PC-3 (cell line): ENCODE results near the gene PMFBP1. TPM values are rescaled to one million over a fixed set of nuclear protein-coding genes. Genes with fewer than 3 reads are reported as not detected.
A peak's percentile ranks its signal among the peaks of the same experiment; 100 is the strongest.

ENCODE experiments used
- ATAC-seq: fragments of 200-7000 bp; cut with Tn5 transposase; 2 replicates; pipeline ENCODE4 v1.9.1; 2020; ENCODE audit warnings: mild to moderate bottlenecking, moderate library complexity
- BruUV-seq: library from RNA; stranded (reverse); fragments of 400-500 nt; replicated peaks from 2 replicates; lab custom pipeline; 2021; lab: Mats Ljungman, UMichigan
- CTCF ChIA-PET: fragments of 300-600 bp; sonication (Branson Sonifier 250); formaldehyde crosslinking; loops from one replicate; lab custom pipeline; 2022; ENCODE audit warnings: antibody characterized with exemption; lab: Charles Lee
- POLR2A ChIA-PET: fragments of 300-600 bp; sonication (Branson Sonifier 250); formaldehyde crosslinking; loops from one replicate; lab custom pipeline; 2022; ENCODE audit warnings: antibody characterized with exemption; ENCODE audit not compliant: unreplicated experiment; lab: Charles Lee
- DNase-seq: peaks from one replicate; pipeline ENCODE4 v3.0.0-alpha.2; 2015
- H2AFZ ChIP-seq: fragments of 300-600 bp; sonication (generic); 2 replicates; pipeline ENCODE4 v1.6.0; 2016; ENCODE audit warnings: antibody characterized with exemption, low read length
- H3F3A ChIP-seq: fragments of 300-600 bp; sonication (generic); one replicate; pipeline ENCODE4 v1.6.0; 2017; ENCODE audit warnings: antibody characterized with exemption, low read length, control low read depth, mild to moderate bottlenecking; ENCODE audit not compliant: unreplicated experiment
- H3K27ac ChIP-seq: fragments of 300-600 bp; sonication (generic); 2 replicates; pipeline ENCODE4 v1.5.1; 2016; ENCODE audit warnings: mild to moderate bottlenecking, low read length
- H3K27me3 ChIP-seq: fragments of 300-600 bp; sonication (generic); 2 replicates; pipeline ENCODE4 v1.6.1; 2016; ENCODE audit warnings: low read length, mixed read lengths
- H3K36me3 ChIP-seq: fragments of 300-600 bp; sonication (generic); 2 replicates; pipeline ENCODE4 v1.6.1; 2016; ENCODE audit warnings: low read depth, mixed run types, low read length, mixed read lengths
- H3K4me1 ChIP-seq: fragments of 300-600 bp; sonication (generic); 2 replicates; pipeline ENCODE4 v1.5.1; 2016; ENCODE audit warnings: low read length; ENCODE audit not compliant: insufficient read depth
- H3K4me2 ChIP-seq: fragments of 300-600 bp; sonication (generic); 2 replicates; pipeline ENCODE4 v1.6.0; 2016; ENCODE audit warnings: low read length
- H3K4me3 ChIP-seq: fragments of 300-600 bp; sonication (generic); 2 replicates; pipeline ENCODE4 v1.5.1; 2016; ENCODE audit warnings: mild to moderate bottlenecking, low read length, mixed read lengths
- H3K79me2 ChIP-seq: fragments of 300-600 bp; sonication (generic); 2 replicates; pipeline ENCODE4 v1.6.1; 2017; ENCODE audit warnings: low read length, mixed read lengths
- H3K9ac ChIP-seq: fragments of 300-600 bp; sonication (generic); 2 replicates; pipeline ENCODE4 v1.6.0; 2016; ENCODE audit warnings: mild to moderate bottlenecking, low read length
- H3K9me2 ChIP-seq: fragments of 300-600 bp; sonication (generic); replicated peaks from 2 replicates; pipeline ENCODE4 v1.6.1; 2016; ENCODE audit warnings: mixed run types, low read length, mixed read lengths
- H3K9me3 ChIP-seq: fragments of 300-600 bp; sonication (generic); 2 replicates; pipeline ENCODE4 v1.6.1; 2016; ENCODE audit warnings: low read length, mixed read lengths
- H4K20me1 ChIP-seq: fragments of 300-600 bp; sonication (generic); 2 replicates; pipeline ENCODE4 v1.6.1; 2016; ENCODE audit warnings: low read length, mixed read lengths
- CTCF ChIP-seq: fragments of 300-600 bp; sonication (generic); conservative IDR thresholded peaks from 2 replicates; pipeline ENCODE4 v1.5.1; 2017; ENCODE audit warnings: antibody characterized with exemption, low read depth, mild to moderate bottlenecking, low read length
- EZH2 ChIP-seq: fragments of 300-600 bp; sonication (generic); IDR thresholded peaks from one replicate; pipeline ENCODE4 v1.6.1; 2017; ENCODE audit warnings: antibody characterized with exemption, mild to moderate bottlenecking, low read length; ENCODE audit not compliant: unreplicated experiment
- EZH2phosphoT487 ChIP-seq: fragments of 300-600 bp; sonication (generic); IDR thresholded peaks from 2 replicates; pipeline ENCODE4 v1.6.1; 2018; ENCODE audit warnings: mild to moderate bottlenecking, antibody characterized with exemption, low read length, borderline replicate concordance
- intact Hi-C: fragments of 100-400 bp; cut with micrococcal nuclease; formaldehyde crosslinking; loops from 2 replicates; pipeline ENCODE4 v1.9.0; 2023
- total RNA-seq: library from RNA; depleted of rRNA; stranded (reverse); fragments of >200 nt; gene quantifications from 2 replicates; pipeline ENCODE4 v1.2.3, GENCODE V29; 2014

The PMFBP1 gene
- total RNA-seq, 1 experiment from 2014 or later: 1.2 TPM

DNA sequence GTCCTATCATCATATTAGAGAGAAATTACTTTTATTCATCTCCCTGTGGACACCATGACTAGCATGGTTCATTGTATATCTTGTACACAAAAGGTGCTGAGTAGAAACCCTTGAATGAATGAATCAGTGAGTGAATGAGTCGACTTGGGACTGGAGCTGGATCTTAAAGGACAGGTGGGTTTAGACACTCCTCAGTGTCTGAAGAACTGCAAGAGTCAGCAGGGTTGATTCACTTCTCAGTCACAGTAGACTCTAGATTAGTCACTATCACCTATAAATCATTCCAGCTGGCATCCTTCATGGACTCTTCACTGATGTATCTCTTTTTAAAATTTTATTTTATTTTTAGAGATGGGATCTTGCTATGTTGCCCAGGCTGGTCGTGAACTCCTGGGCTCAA, 30.1 kb upstream of the PMFBP1 start:
- Histone ChIP-seq H3K27me3 (no peaks in the 10 kb centered on the region), H3K9ac (no peak overlapping the region), H3K9me3 (no peaks in the 10 kb centered on the region), H3K79me2 (no peaks in the 10 kb centered on the region), H2AFZ (no peak overlapping the region), H3K36me3 (no peaks in the 10 kb centered on the region), H3K4me1 (peaks cover 23% of the 10 kb centered on the region), H3K27ac (peak overlapping the region; percentile 90), H4K20me1 (no peaks in the 10 kb centered on the region), H3K4me2 (peak overlapping the region; percentile 76), H3F3A (no peaks in the 10 kb centered on the region), H3K9me2 (no peaks in the 10 kb centered on the region), H3K4me3 (no peak overlapping the region)
- ATAC-seq (peak; percentile 82), DNase-seq (peak; percentile 86)
- intact Hi-C loops: no loop called here
- no TSS peak for BruUV-seq
- no peak for TF ChIP-seq CTCF
- no peak for TF ChIP-seq EZH2
- TF ChIP-seq EZH2phosphoT487: no peak
- CTCF ChIA-PET: no interaction called here
- POLR2A ChIA-PET: no interaction called here

DNA sequence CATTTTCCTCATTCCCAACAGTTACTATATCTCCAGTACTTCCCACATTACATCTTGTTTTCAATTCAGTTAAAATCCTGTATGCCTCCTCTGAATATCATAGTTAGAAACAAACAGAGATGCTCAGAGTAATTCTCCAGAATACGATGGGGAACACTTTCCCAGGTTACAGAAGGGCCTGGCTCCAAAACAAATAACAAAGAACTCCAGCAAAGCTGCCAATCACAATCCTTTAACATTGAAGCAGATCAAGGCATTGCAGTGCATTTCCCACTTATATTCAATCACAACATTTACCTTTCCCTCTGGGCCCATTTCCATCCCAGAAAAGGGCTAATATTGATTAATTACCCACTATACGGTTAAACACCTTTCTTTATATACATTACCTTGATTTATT, 29.4 kb upstream of the PMFBP1 start:
- no TSS peak for BruUV-seq
- no peak for DNase-seq
- Histone ChIP-seq H2AFZ (no peak overlapping the region), H3K4me2 (peak overlapping the region; percentile 26; the same call in 1 of the 2 replicates), H4K20me1 (no peaks in the 10 kb centered on the region), H3K27ac (peak overlapping the region; percentile 90), H3K36me3 (no peaks in the 10 kb centered on the region), H3K9me2 (no peaks in the 10 kb centered on the region), H3F3A (no peaks in the 10 kb centered on the region), H3K9ac (no peak overlapping the region), H3K4me1 (peaks cover 23% of the 10 kb centered on the region), H3K27me3 (no peaks in the 10 kb centered on the region), H3K79me2 (no peaks in the 10 kb centered on the region), H3K9me3 (no peaks in the 10 kb centered on the region), H3K4me3 (no peak overlapping the region)
- CTCF ChIA-PET: no interaction called here
- POLR2A ChIA-PET: no interaction called here
- ATAC-seq: no peak
- no peak for TF ChIP-seq EZH2
- no peak for TF ChIP-seq EZH2phosphoT487
- TF ChIP-seq CTCF: no peak
- intact Hi-C loops: no loop called here

DNA sequence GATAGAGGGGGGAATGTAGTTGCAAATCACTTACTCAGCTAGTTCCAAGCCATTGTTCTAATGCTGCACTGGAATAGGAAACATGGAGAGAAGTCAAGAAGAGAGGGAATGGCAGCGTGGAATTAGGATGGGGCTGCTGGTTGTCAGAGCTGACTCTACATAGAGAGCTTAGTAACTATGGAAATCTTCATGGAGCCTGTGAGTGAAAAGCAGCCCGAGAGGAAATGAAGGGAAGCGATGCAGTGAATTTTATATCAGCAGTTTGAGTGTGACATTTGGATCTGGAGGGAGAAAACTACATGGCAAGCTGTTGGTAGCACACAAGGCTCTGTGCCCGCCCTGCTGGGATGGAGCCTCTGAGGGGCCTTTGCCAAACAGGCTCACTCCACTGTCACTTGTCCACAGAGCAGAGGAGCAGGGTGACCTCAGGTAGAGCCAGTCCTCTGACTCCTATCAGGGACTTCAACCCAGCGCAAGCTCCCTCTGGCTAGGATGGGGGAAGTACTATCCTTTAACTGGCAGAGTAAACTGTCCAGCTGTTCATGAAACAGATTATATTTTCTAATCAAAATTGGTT, 27.9 kb upstream of the PMFBP1 start:
- BruUV-seq: no TSS peak
- ATAC-seq (no peak), DNase-seq (no peak)
- Histone ChIP-seq H3K79me2 (no peaks in the 10 kb centered on the region), H3K4me1 (peaks cover 23% of the 10 kb centered on the region), H2AFZ (no peak overlapping the region), H3K9me3 (no peaks in the 10 kb centered on the region), H3K9me2 (no peaks in the 10 kb centered on the region), H3K4me3 (no peak overlapping the region), H3K27ac (no peak overlapping the region), H3K9ac (no peak overlapping the region), H3K4me2 (no peak overlapping the region), H3F3A (no peaks in the 10 kb centered on the region), H3K36me3 (no peaks in the 10 kb centered on the region), H3K27me3 (no peaks in the 10 kb centered on the region), H4K20me1 (no peaks in the 10 kb centered on the region)
- CTCF ChIA-PET: no interaction called here
- intact Hi-C loops: no loop called here
- POLR2A ChIA-PET: no interaction called here
- TF ChIP-seq EZH2phosphoT487 (no peak), CTCF (no peak)
